Measurements from ENCODE around the gene MEIG1.

- TF ChIP-seq, protein P1, sequence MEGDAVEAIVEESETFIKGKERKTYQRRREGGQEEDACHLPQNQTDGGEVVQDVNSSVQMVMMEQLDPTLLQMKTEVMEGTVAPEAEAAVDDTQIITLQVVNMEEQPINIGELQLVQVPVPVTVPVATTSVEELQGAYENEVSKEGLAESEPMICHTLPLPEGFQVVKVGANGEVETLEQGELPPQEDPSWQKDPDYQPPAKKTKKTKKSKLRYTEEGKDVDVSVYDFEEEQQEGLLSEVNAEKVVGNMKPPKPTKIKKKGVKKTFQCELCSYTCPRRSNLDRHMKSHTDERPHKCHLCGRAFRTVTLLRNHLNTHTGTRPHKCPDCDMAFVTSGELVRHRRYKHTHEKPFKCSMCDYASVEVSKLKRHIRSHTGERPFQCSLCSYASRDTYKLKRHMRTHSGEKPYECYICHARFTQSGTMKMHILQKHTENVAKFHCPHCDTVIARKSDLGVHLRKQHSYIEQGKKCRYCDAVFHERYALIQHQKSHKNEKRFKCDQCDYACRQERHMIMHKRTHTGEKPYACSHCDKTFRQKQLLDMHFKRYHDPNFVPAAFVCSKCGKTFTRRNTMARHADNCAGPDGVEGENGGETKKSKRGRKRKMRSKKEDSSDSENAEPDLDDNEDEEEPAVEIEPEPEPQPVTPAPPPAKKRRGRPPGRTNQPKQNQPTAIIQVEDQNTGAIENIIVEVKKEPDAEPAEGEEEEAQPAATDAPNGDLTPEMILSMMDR (conservative IDR thresholded peaks at IDR 0.05; ENCODE audit: low read depth, low read length) = no peak
- no peak for TF ChIP-seq EZH2 (IDR thresholded peaks at IDR 0.05; ENCODE audit: low read length, unreplicated experiment)
- no peak for TF ChIP-seq EZH2phosphoT487 (IDR thresholded peaks at IDR 0.05; ENCODE audit: borderline replicate concordance, low read length)
Measured at GRCh38 chr10:14953424-14954000, 5.7 kb upstream of the MEIG1 start.

Measured in PC-3 (cell line).